Mesenchymal stem cell (in vitro differentiated cells and primary cell): ENCODE results near the gene CPSF4.

ENCODE experiments used
- DNase-seq: peaks from one replicate; pipeline ENCODE4 v3.0.0-alpha.2; 2013
- H2AFZ ChIP-seq: one replicate; pipeline ENCODE4 v1.6.1; 2013; ENCODE audit warnings: low read depth, mild to moderate bottlenecking, control low read depth, inconsistent platforms, low read length, moderate library complexity
- H2AK5ac ChIP-seq: 2 replicates; pipeline ENCODE4 v1.6.1; 2013; ENCODE audit warnings: low read length, moderate library complexity, mild to moderate bottlenecking, inconsistent platforms; ENCODE audit not compliant: severe bottlenecking
- H2BK120ac ChIP-seq: one replicate; pipeline ENCODE4 v1.6.1; 2013; ENCODE audit warnings: low read depth, mild to moderate bottlenecking, inconsistent platforms, low read length, moderate library complexity
- H2BK12ac ChIP-seq, 2 experiments: one replicate each; pipeline ENCODE4 v1.6.1; 2013; ENCODE audit warnings: inconsistent platforms in 2 of 2, low read length in 2 of 2, mild to moderate bottlenecking in 2 of 2, moderate library complexity in 2 of 2, control low read depth in 1 of 2
- H2BK15ac ChIP-seq: one replicate; pipeline ENCODE4 v1.6.1; 2013; ENCODE audit warnings: mild to moderate bottlenecking, low read depth, inconsistent platforms; ENCODE audit not compliant: poor library complexity, severe bottlenecking
- H2BK5ac ChIP-seq: 2 replicates; pipeline ENCODE4 v1.6.1; 2013; ENCODE audit warnings: low read depth, mild to moderate bottlenecking, low read length, control low read depth, inconsistent platforms; ENCODE audit not compliant: poor library complexity, severe bottlenecking
- H3K14ac ChIP-seq, 2 experiments: one replicate each; pipeline ENCODE4 v1.6.1; 2013; ENCODE audit warnings: inconsistent platforms in 2 of 2, low read length in 2 of 2, control low read depth in 1 of 2, mild to moderate bottlenecking in 1 of 2, moderate library complexity in 1 of 2
- H3K18ac ChIP-seq, 2 experiments: one replicate each; pipeline ENCODE4 v1.6.1; 2013; ENCODE audit warnings: inconsistent platforms in 2 of 2, low read length in 2 of 2, control low read depth in 1 of 2, low read depth in 1 of 2, mild to moderate bottlenecking in 1 of 2
- H3K23ac ChIP-seq, 2 experiments: one replicate each; pipeline ENCODE4 v1.6.1; 2013; ENCODE audit warnings: inconsistent platforms in 2 of 2, low read length in 2 of 2, mild to moderate bottlenecking in 2 of 2, moderate library complexity in 2 of 2, control low read depth in 1 of 2
- H3K27ac ChIP-seq: 2 replicates; pipeline ENCODE4 v1.5.1; 2013; ENCODE audit warnings: mild to moderate bottlenecking, moderate library complexity, low read length, control low read depth, inconsistent platforms; ENCODE audit not compliant: poor library complexity, severe bottlenecking
- H3K27me3 ChIP-seq, 2 experiments: 2 replicates each; pipeline versions ENCODE4 v1.6.1 to v1.7.0; 2013; ENCODE audit warnings: low read length in 2 of 2, mild to moderate bottlenecking in 2 of 2, moderate library complexity in 2 of 2, control low read depth in 1 of 2, inconsistent platforms in 1 of 2; ENCODE audit not compliant: control insufficient read depth in 1 of 2, insufficient read depth in 1 of 2
- H3K36me3 ChIP-seq, 2 experiments: 2 replicates each; pipeline versions ENCODE4 v1.6.1 to v1.7.0; 2013; ENCODE audit warnings: low read length in 2 of 2, control low read depth in 1 of 2, inconsistent platforms in 1 of 2, low read depth in 1 of 2, mild to moderate bottlenecking in 1 of 2; ENCODE audit not compliant: insufficient read depth in 2 of 2, control insufficient read depth in 1 of 2
- H3K4ac ChIP-seq, 2 experiments: one replicate each; pipeline ENCODE4 v1.6.1; 2013; ENCODE audit warnings: inconsistent platforms in 2 of 2, low read length in 2 of 2, mild to moderate bottlenecking in 2 of 2, moderate library complexity in 2 of 2, control low read depth in 1 of 2, low read depth in 1 of 2
- H3K4me1 ChIP-seq: 2 replicates; pipeline ENCODE4 v1.6.1; 2013; ENCODE audit warnings: low read depth, low read length, control low read depth; ENCODE audit not compliant: control insufficient read depth, insufficient read depth
- H3K4me2 ChIP-seq: 2 replicates; pipeline ENCODE4 v1.6.1; 2013; ENCODE audit warnings: low read length, mild to moderate bottlenecking, inconsistent platforms; ENCODE audit not compliant: poor library complexity, severe bottlenecking
- H3K4me3 ChIP-seq, 2 experiments: 2 replicates each; pipeline versions ENCODE4 v1.5.1 to v1.7.0; 2013; ENCODE audit warnings: low read length in 2 of 2, mild to moderate bottlenecking in 2 of 2, control low read depth in 1 of 2, low read depth in 1 of 2; ENCODE audit not compliant: insufficient read depth in 1 of 2
- H3K79me1 ChIP-seq: replicated peaks from 2 replicates; pipeline ENCODE4 v1.6.1; 2013; ENCODE audit warnings: mild to moderate bottlenecking, control low read depth, low read length, inconsistent platforms; ENCODE audit not compliant: poor library complexity, severe bottlenecking
- H3K9ac ChIP-seq: 2 replicates; pipeline ENCODE4 v1.7.0; 2013; ENCODE audit warnings: mild to moderate bottlenecking, low read length, moderate library complexity
- H3K9me3 ChIP-seq: 2 replicates; pipeline ENCODE4 v1.7.0; 2013; ENCODE audit warnings: mild to moderate bottlenecking, low read length; ENCODE audit not compliant: control insufficient read depth
- H4K8ac ChIP-seq: one replicate; pipeline ENCODE4 v1.6.1; 2013; ENCODE audit warnings: inconsistent platforms, mild to moderate bottlenecking, low read length, moderate library complexity
- H4K91ac ChIP-seq: one replicate; pipeline ENCODE4 v1.6.1; 2013; ENCODE audit warnings: mild to moderate bottlenecking, low read length, inconsistent platforms
- WGBS: methylation state at CpG from one replicate; pipeline ENCODE4 v1.1.7; 2013; ENCODE audit warnings: mixed read lengths; 5-methylcytosine and 5-hydroxymethylcytosine counted together

CPSF4 gene

DNA sequence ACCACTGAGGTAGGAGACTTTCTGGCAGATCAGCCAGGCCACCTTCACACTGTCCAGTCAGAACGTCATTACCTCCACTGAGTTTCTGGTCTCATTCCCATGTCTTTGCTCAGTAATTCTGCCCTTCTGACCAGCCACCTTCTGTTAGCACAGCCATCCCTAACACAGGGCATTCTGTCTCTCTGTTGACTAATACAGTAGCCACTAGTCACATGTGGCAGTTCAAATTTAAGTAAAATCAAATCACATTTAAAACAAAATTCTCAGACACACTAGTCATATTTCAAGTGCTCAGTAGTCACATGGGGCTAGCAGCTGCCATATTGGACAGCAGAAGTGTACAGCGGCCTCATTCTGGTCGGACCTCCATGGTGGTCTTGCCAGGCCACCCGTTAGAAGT is 7.4 kb downstream of the CPSF4 start:
- peaks cover 9% of the 10 kb centered on the region for H3K4me1 ChIP-seq
- H3K27ac ChIP-seq = no peak overlapping the region
- H3K36me3 ChIP-seq = peaks cover 69 to 81% of the 10 kb centered on the region in 2 experiments
- H3K4me3 ChIP-seq = no peak overlapping the region
- no peak overlapping the region for H2BK120ac ChIP-seq
- no peak overlapping the region for H3K9ac ChIP-seq
- 96% methylated on average over 4 of the region's 4 CpGs for WGBS
- no peak for DNase-seq
- H4K8ac ChIP-seq = no peak overlapping the region
- H2AFZ ChIP-seq = no peak overlapping the region
- peaks cover 61% of the 10 kb centered on the region for H3K79me1 ChIP-seq
- H3K4ac ChIP-seq = no peak overlapping the region
- no peak overlapping the region for H3K23ac ChIP-seq
- H3K4me2 ChIP-seq = no peak overlapping the region
- H3K14ac ChIP-seq = no peak overlapping the region
- no peak overlapping the region for H2BK5ac ChIP-seq
- H4K91ac ChIP-seq = no peak overlapping the region
- H3K27me3 ChIP-seq = no peaks in the 10 kb centered on the region
- no peak overlapping the region for H3K18ac ChIP-seq
- no peak overlapping the region for H2BK15ac ChIP-seq
- H3K9me3 ChIP-seq = no peaks in the 10 kb centered on the region
- H2AK5ac ChIP-seq = no peak overlapping the region
- no peak overlapping the region for H2BK12ac ChIP-seq

DNA sequence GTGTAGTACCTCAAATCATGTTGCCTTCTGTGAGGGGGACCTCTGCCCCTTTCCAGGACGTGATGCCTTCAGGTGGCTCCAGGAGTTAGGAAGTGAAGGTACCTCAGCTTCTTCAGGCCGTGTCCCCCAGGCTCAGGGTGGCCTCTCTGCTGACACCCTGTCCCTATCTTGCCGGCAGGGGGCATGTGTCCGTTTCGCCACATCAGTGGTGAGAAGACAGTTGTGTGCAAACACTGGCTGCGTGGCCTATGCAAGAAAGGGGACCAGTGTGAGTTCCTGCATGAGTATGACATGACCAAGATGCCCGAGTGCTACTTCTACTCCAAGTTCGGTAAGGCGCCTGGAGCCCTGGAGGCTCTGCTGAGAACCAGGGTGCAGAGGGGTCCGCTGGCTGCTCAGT is 9.2 kb downstream of the CPSF4 start:
- Histone ChIP-seq H2AFZ (no peak overlapping the region), H3K4me3 (no peak overlapping the region), H3K4ac (no peak overlapping the region), H2BK15ac (no peak overlapping the region), H3K27me3 (no peaks in the 10 kb centered on the region), H3K4me2 (no peak overlapping the region), H3K14ac (no peak overlapping the region), H3K27ac (no peak overlapping the region), H3K9me3 (no peaks in the 10 kb centered on the region), H3K9ac (no peak overlapping the region), H3K79me1 (peaks cover 70% of the 10 kb centered on the region), H2AK5ac (no peak overlapping the region), H3K23ac (no peak overlapping the region), H4K91ac (no peak overlapping the region), H2BK120ac (no peak overlapping the region), H4K8ac (no peak overlapping the region), H3K4me1 (peaks cover 8% of the 10 kb centered on the region), H3K18ac (no peak overlapping the region), H2BK12ac (no peak overlapping the region), H3K36me3 (peaks cover 83 to 94% of the 10 kb centered on the region in 2 experiments), H2BK5ac (no peak overlapping the region)
- DNase-seq = no peak
- WGBS = 94% methylated on average over 10 of the region's 10 CpGs

DNA sequence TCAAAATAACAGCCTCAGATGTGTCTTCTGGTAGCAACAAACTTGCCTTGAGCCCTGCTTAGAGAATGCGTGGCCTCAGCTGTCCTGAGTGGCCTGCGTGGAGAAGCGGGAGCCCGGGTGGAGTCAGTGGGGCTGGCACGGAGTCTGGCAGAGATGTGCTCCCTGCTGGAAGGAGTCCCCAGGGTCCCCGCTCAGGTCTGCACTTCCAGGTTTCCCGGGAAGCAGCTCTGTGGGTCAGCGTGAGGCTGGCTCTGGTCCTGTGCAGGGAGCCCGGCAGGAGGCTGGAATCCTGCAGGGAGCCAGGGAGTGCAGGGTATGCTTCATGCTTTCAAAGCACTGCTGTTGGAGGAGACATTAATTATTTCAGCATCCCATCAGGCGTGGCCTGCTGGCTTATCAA is 10.1 kb downstream of the CPSF4 start:
- Histone ChIP-seq H3K27me3 (no peaks in the 10 kb centered on the region), H2BK120ac (no peak overlapping the region), H3K9me3 (no peaks in the 10 kb centered on the region), H2BK12ac (no peak overlapping the region), H2BK15ac (no peak overlapping the region), H2AK5ac (no peak overlapping the region), H3K27ac (no peak overlapping the region), H2BK5ac (no peak overlapping the region), H3K4me1 (peaks cover 8% of the 10 kb centered on the region), H3K4me3 (no peak overlapping the region), H3K4ac (no peak overlapping the region), H3K14ac (no peak overlapping the region), H2AFZ (no peak overlapping the region), H4K8ac (no peak overlapping the region), H3K9ac (no peak overlapping the region), H3K18ac (no peak overlapping the region), H3K4me2 (no peak overlapping the region), H3K36me3 (peaks cover 87 to 94% of the 10 kb centered on the region in 2 experiments), H3K79me1 (peaks cover 69% of the 10 kb centered on the region), H4K91ac (no peak overlapping the region), H3K23ac (no peak overlapping the region)
- 97% methylated on average over 10 of the region's 10 CpGs for whole genome bisulfite sequencing
- no peak for DNase-seq

DNA sequence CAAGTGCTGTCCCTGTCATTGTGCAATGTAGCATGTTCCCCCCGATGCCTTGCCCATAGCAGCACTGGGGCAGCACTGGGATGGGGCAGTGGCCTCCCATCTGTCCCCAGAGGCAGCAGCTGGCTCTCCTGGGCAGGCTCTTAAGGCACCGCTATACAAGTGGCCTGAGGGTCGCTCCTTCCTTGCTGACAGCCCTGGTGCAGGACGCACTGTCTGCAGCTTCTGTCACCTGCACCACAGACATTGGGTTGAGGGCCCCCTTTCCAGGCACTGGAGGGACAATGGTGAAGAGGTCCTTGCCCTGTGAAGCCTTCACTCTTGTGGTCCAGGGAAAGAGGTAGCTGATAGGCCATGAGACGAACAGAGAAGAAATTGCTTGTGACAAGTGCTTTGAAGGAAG is 10.6 kb downstream of the CPSF4 start:
- H3K4me2 ChIP-seq = no peak overlapping the region
- H2AK5ac ChIP-seq = no peak overlapping the region
- no peak overlapping the region for H3K14ac ChIP-seq
- no peak overlapping the region for H2BK12ac ChIP-seq
- no peak overlapping the region for H3K27ac ChIP-seq
- no peak overlapping the region for H3K9ac ChIP-seq
- peaks cover 69% of the 10 kb centered on the region for H3K79me1 ChIP-seq
- no peaks in the 10 kb centered on the region for H3K9me3 ChIP-seq
- peaks cover 8% of the 10 kb centered on the region for H3K4me1 ChIP-seq
- H3K4me3 ChIP-seq = no peak overlapping the region
- H3K36me3 ChIP-seq = peaks cover 88 to 95% of the 10 kb centered on the region in 2 experiments
- 98% methylated on average over 5 of the region's 5 CpGs for WGBS
- H2BK5ac ChIP-seq = no peak overlapping the region
- no peak overlapping the region for H2AFZ ChIP-seq
- no peak overlapping the region for H4K91ac ChIP-seq
- H3K18ac ChIP-seq = no peak overlapping the region
- no peak for DNase-seq
- H3K27me3 ChIP-seq = no peaks in the 10 kb centered on the region
- no peak overlapping the region for H4K8ac ChIP-seq
- no peak overlapping the region for H3K23ac ChIP-seq
- no peak overlapping the region for H3K4ac ChIP-seq
- H2BK15ac ChIP-seq = no peak overlapping the region
- H2BK120ac ChIP-seq = no peak overlapping the region
